ENCODE results near the gene LRRC30. TPM values are rescaled to one million over a fixed set of nuclear protein-coding genes. Genes with fewer than 3 reads are reported as not detected.
"Not testable (repeated sequence)": the region's sequence is repeated elsewhere in the genome, so short reads cannot be mapped to it uniquely, and the experiment has no call there.

The LRRC30 gene
- total and polyA plus RNA-seq, 11 donors: not detected

DNA sequence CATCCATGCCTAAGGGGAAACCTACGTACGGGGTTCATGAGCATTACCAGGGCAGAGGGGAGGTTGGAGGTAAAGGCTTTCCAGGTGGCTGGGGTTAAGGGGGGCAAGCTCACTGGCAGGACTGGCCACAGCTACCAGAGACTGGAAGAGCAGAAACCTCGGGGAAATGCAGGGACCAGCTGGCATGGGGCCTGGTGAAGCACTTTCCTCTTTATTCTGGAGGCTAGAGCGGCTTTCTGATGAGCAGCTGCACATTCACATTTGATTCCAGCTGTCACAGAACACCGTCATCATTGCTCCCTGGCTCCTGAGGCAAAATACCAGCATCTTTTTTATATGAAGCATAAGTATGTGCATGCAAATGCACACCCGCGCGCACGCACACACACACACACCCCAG is 28.7 kb upstream of the LRRC30 start:
- peaks cover 0 to 15% (median 2%) of the 10 kb centered on the region in 12 donors for H3K4me1 ChIP-seq
- H3K9me3 ChIP-seq: no peaks in the 10 kb centered on the region
- 84 to 91% (median 89%) methylated on average over 9 of the region's 9 CpGs for WGBS, 4 donors
- no peak for TF ChIP-seq POLR2A (IDR thresholded peaks at IDR 0.05)
- TF ChIP-seq, protein P1, sequence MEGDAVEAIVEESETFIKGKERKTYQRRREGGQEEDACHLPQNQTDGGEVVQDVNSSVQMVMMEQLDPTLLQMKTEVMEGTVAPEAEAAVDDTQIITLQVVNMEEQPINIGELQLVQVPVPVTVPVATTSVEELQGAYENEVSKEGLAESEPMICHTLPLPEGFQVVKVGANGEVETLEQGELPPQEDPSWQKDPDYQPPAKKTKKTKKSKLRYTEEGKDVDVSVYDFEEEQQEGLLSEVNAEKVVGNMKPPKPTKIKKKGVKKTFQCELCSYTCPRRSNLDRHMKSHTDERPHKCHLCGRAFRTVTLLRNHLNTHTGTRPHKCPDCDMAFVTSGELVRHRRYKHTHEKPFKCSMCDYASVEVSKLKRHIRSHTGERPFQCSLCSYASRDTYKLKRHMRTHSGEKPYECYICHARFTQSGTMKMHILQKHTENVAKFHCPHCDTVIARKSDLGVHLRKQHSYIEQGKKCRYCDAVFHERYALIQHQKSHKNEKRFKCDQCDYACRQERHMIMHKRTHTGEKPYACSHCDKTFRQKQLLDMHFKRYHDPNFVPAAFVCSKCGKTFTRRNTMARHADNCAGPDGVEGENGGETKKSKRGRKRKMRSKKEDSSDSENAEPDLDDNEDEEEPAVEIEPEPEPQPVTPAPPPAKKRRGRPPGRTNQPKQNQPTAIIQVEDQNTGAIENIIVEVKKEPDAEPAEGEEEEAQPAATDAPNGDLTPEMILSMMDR (IDR thresholded peaks at IDR 0.05): no peak
- H3K27me3 ChIP-seq: no peaks in the 10 kb centered on the region
- H3K27ac ChIP-seq: no peak overlapping the region
- H3K4me3 ChIP-seq: no peak overlapping the region
- DNase-seq (no peak), ATAC-seq (no peak)
- no peaks in the 10 kb centered on the region for H3K36me3 ChIP-seq
- intact Hi-C loops (cut with DNase I): no loop called here

DNA sequence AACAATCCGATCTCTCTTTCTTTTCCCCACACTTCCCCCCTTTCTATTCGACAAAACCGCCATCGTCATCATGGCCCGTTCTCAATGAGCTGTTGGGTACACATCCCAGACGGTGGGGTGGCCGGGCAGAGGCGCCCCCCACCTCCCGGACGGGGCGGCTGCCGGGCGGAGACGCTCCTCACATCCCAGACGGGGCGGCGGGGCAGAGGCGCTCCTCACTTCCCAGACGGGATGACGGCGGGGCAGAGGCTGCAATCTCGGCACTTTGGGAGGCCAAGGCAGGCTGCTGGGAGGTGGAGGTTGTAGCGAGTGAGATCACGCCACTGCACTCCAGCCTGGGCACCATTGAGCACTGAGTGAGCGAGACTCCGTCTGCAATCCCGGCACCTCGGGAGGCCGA is 27.3 kb upstream of the LRRC30 start:
- H3K27ac ChIP-seq; intact Hi-C loops (cut with DNase I); H3K27me3 ChIP-seq; H3K36me3 ChIP-seq; H3K9me3 ChIP-seq; H3K4me3 ChIP-seq; ATAC-seq; DNase-seq: not testable (repeated sequence)
- 93 to 95% (median 94%) methylated on average over 6 to 29 of the region's 29 CpGs for WGBS, 4 donors
- H3K4me1 ChIP-seq: peaks cover 0 to 27% (median 2%) of the 10 kb centered on the region in 12 donors

DNA sequence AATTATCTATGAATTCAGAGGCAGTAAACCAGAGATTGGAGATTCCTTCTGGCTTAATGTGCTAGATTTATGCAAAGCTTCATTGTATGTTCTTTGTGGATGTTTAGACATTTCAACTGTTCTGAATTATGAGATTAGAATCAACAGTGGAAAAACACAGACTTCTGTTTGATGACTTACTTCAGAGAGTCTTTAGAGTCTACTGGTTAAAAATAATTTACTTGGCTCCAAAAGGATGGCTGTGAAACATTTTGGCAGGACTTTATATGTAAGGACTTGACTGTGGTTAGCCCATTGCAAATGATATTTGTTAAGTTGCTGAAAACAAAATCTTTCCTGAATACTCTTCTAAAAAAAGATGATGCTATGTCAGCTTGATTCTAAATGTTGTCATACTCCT is 25.5 kb upstream of the LRRC30 start:
- Histone ChIP-seq H3K9me3 (no peaks in the 10 kb centered on the region), H3K27me3 (no peaks in the 10 kb centered on the region), H3K36me3 (no peaks in the 10 kb centered on the region), H3K27ac (peak overlapping the region in 1 of 12 donors; percentile 38), H3K4me3 (no peak overlapping the region), H3K4me1 (peaks cover 0 to 27% (median 2%) of the 10 kb centered on the region in 12 donors)
- DNase-seq (no peak), ATAC-seq (peak in 3 of 4 donors; percentile 39 to 58 (median 41))
- TF ChIP-seq POLR2A (IDR thresholded peaks at IDR 0.05): no peak
- TF ChIP-seq, protein P1 (IDR thresholded peaks at IDR 0.05): no peak
- intact Hi-C loops (cut with DNase I): no loop called here

DNA sequence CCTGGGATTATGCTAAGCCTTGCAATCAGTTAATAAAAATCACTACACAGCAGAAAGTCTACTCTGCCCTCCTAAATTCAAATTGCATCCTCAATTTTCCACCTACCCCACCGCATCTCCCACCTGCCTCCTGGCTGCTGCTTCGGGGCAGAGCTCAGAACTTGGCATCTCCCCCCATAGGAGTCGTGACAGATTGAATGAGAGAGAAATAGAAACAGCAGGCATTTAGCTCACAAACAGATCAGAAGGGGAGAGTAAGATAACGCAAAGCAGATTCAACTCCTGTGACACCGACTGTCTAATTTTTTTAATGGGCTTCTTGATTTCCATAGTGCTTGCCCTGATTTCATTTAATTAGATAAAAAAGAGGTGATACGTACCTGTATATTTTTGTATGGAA is 24.7 kb upstream of the LRRC30 start:
- intact Hi-C loops (cut with DNase I): no loop called here
- ATAC-seq: no peak
- no peaks in the 10 kb centered on the region for H3K9me3 ChIP-seq
- no peak overlapping the region for H3K4me3 ChIP-seq
- no peak for DNase-seq
- H3K27ac ChIP-seq: no peak overlapping the region
- TF ChIP-seq, protein P1 (IDR thresholded peaks at IDR 0.05): no peak
- TF ChIP-seq POLR2A (IDR thresholded peaks at IDR 0.05): no peak
- H3K36me3 ChIP-seq: no peaks in the 10 kb centered on the region
- H3K27me3 ChIP-seq: no peaks in the 10 kb centered on the region
- H3K4me1 ChIP-seq: peaks cover 0 to 27% (median 2%) of the 10 kb centered on the region in 12 donors
- 68 to 83% (median 76%) methylated on average over 6 of the region's 6 CpGs for WGBS, 4 donors

DNA sequence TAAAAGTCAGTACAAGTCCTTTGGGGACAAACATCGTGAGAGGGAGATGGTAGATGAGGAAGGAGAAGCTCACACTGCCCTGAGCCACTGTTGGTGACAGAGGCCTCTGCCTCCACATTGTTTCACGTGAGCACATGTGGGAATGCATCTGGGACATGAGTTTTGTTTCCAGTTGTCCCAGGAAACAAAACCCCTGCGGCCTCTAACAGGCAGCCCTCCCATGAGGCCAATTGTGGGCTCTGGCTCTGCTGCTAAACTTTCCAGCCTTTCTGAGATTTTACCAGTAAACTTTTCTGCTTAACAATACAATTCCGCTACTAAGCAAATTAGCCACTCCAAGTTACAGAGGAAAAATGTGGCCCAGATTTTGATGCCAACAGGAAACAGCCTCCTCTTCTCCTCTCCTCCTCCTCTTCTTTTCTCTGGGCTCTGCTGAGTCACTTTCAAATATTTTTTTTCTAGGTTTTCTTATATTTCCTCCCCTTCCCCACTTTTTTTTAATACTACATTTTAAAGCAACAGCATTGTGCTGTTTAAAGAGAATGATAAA is 23.4 kb upstream of the LRRC30 start:
- Histone ChIP-seq H3K36me3 (no peaks in the 10 kb centered on the region), H3K9me3 (no peaks in the 10 kb centered on the region), H3K4me3 (no peak overlapping the region), H3K4me1 (peaks cover 0 to 27% (median 2%) of the 10 kb centered on the region in 12 donors), H3K27me3 (no peaks in the 10 kb centered on the region), H3K27ac (no peak overlapping the region)
- no peak for TF ChIP-seq POLR2A (IDR thresholded peaks at IDR 0.05)
- TF ChIP-seq, protein P1 (IDR thresholded peaks at IDR 0.05): no peak
- intact Hi-C loops (cut with DNase I): no loop called here
- WGBS, 4 donors: 62 to 80% (median 64%) methylated on average over 4 of the region's 4 CpGs
- ATAC-seq (peak in 2 of 4 donors; percentile 20 to 31), DNase-seq (no peak)
